SK-N-MC (cell line): ENCODE data around the gene KCNN4.

Source experiments
- EZH2 ChIP-seq: fragments of 200-600 bp; sonication (generic); IDR thresholded peaks from one replicate; pipeline ENCODE4 v1.6.1; 2017; ENCODE audit warnings: antibody characterized with exemption
- POLR2AphosphoS5 ChIP-seq: IDR thresholded peaks from 2 replicates; pipeline ENCODE4 v1.6.1; 2012; ENCODE audit warnings: mild to moderate bottlenecking, low read depth, low read length, borderline replicate concordance

GRCh38 chr19:43784241-43784980, 3.6 kb upstream of the KCNN4 start:
- TF ChIP-seq POLR2AphosphoS5 = no peak
- no peak for TF ChIP-seq EZH2
